Activated T-cell treated with anti-CD3 and anti-CD28 coated beads for 48 hours (primary cell): ENCODE data around the gene TMEM108.

ENCODE experiments used
- DNase-seq: peaks from one replicate; pipeline ENCODE4 v3.0.0-alpha.2; 2020; ENCODE audit warnings: low read depth

TMEM108 gene

DNA sequence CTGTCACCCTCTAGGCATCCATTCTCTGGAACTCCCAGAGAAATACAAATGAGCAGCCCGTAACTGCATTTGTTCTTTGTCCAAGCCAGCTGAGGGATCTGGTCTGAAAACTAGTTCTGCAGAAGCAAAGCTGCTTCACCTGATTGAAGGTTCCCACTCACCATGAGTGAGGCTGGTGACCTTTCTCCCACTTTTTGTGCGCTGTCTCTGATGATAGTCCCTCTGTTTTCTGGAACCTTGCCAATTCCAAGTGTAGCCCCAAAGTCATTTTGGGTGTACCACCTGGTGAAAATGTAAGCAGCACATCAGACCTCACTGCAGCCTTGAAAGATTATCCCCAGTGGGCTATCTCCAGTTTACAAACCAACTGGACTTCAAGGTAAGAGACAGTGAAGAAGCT, 322.3 kb downstream of the TMEM108 start:
- DNase-seq, result no peak

GRCh38 chr3:133361011-133361410, 322.8 kb downstream of the TMEM108 start:
- DNase-seq, result no peak

GRCh38 chr3:133361435-133361834, 323.2 kb downstream of the TMEM108 start:
- no peak for DNase-seq

GRCh38 chr3:133362539-133362938, 324.3 kb downstream of the TMEM108 start:
- DNase-seq, result no peak

DNA sequence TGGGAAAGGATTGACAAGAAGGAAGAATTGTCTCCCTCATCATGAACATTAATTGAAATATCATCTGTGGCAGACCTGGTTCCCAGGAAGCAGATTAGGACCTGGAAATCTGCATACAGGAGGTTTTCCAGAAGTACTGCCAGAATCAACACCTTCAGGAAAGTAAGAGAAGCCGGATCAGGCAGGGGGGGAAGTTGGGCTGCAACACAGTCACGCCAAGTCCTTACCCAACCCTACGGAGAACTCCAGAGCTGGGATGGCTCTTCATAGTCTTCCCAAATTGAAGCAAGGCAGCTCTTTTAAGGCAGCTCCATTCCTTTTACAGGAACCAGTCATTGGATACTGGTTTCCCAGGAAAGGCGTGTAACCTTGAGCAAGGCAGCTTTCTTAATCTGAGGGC, 326.5 kb downstream of the TMEM108 start:
- DNase-seq, result no peak

GRCh38 chr3:133366921-133367320, 328.7 kb downstream of the TMEM108 start:
- no peak for DNase-seq

- no peak for DNase-seq
Measured at GRCh38 chr3:133367403-133367802, 329.2 kb downstream of the TMEM108 start.

GRCh38 chr3:133367956-133368355, 329.8 kb downstream of the TMEM108 start:
- DNase-seq, result no peak

DNA sequence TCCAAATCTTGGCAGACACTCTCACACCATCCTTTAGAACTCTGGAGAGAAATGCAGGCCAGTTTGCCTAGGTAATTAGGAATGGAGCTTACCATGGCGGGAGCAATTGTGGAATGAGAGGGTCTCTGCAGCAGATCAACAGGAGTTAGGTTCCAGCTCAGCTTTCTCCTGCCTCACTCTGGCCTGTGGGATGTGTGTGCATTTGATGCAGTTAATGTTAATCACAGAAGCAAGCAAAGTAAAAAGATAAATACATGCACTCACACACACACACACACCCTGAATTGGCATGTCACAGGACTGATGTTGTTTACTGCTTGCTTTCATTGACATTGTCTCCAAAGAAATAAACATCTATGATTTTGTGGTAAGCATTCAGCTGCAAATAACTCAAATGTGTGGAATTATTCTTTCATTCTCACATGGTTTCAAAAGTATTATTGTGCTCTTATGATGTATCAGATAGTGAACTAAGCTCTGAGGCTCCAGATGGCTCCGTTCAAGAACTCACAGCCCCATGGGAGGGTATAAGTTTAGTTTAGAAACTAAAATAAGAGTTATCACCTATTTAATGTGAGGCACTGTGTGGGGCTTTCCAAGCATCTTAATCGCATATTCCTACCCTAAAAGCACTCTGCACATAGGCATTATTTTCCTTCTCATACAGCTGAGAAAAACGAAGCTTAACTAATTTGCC, 330.3 kb downstream of the TMEM108 start:
- DNase-seq, result no peak

GRCh38 chr3:133369068-133369440, 330.9 kb downstream of the TMEM108 start:
- DNase-seq, result no peak

- DNase-seq, result no peak
Measured at GRCh38 chr3:133371181-133371580, 333.0 kb downstream of the TMEM108 start.

DNA sequence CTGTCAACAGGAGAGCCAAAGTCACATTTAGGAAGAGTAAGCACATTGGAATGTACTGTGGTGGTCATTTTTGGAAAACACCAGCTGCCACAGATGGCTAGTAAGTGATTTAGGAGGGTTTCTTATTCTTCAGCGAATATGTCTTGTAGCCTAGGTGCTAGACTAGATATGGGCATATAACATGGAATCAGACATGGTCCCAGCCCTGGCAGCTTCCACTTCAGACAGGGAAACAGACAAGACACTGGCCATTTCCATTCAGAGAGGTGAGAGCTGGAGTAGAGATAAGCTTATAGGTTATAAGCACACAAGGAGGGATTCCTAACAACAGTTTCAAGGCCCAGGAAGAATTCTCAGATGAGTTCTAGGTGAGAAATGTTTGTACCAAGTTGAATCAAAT, 333.5 kb downstream of the TMEM108 start:
- DNase-seq, result no peak

DNA sequence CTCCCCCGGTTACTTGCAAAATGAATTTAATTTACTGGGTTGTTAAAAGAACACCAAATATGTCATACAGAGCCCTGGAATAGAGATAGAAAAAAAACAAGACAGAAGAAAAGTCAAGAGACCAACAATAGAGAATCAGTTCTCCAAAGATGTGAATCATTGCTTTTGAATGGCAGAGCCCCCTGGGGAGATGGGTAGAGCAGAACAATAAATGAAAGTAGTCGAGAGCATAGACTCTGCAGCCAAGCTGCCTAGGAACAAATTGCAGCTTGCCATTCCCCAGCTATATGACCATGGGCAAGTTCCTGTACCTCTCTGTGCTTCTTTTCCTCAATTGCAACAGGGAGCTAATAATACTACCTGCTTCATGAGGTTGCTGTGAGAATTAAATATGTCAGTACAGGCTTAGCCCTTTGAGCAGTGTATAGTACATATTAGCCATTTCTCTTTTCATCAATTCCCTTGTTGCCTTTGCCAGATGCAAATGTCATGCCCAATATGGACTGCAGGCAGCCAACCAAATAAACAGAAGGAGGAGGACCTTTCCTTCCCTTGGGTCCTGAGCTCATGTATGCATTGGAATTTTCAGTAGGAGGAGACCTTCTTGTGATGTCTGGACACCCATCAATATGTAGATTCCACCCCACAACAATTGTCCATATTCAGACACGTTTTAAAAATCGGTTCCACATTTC, 336.7 kb downstream of the TMEM108 start:
- DNase-seq, result no peak

GRCh38 chr3:133375403-133375745, 337.2 kb downstream of the TMEM108 start:
- no peak for DNase-seq

DNA sequence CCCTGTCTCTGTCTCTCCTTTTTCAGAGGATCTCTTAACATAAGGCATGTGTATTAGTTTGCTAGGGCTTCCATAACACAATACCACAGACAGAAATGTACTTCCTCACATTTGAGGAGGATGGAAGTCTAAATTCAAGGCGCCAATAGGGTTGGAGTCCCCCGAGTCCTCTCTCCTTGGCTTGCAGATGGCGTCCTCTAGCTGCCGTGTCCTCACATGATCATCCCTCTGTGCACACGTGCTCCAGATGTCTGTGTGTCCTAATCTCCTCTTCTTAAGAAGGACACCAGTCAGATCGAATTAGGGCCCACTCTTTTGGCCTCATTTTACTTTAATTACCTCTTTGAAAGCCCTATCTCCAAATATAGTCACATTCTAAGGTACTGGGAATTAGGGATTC, 338.6 kb downstream of the TMEM108 start:
- DNase-seq, result no peak

GRCh38 chr3:133377396-133377795, 339.2 kb downstream of the TMEM108 start:
- DNase-seq, result no peak

DNA sequence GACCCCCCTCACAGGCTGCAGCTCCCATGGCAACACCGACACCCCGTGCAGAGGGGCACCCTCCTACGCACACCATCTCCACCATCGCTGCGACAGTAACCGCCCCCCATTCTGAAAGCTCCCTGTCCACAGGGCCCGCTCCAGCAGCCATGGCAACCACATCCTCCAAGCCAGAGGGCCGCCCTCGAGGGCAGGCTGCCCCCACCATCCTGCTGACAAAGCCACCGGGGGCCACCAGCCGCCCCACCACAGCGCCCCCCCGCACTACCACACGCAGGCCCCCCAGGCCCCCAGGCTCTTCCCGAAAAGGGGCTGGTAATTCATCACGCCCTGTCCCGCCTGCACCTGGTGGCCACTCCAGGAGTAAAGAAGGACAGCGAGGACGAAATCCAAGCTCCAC, 341.7 kb downstream of the TMEM108 start:
- no peak for DNase-seq

GRCh38 chr3:133380481-133381225, 342.5 kb downstream of the TMEM108 start:
- DNase-seq, result no peak

DNA sequence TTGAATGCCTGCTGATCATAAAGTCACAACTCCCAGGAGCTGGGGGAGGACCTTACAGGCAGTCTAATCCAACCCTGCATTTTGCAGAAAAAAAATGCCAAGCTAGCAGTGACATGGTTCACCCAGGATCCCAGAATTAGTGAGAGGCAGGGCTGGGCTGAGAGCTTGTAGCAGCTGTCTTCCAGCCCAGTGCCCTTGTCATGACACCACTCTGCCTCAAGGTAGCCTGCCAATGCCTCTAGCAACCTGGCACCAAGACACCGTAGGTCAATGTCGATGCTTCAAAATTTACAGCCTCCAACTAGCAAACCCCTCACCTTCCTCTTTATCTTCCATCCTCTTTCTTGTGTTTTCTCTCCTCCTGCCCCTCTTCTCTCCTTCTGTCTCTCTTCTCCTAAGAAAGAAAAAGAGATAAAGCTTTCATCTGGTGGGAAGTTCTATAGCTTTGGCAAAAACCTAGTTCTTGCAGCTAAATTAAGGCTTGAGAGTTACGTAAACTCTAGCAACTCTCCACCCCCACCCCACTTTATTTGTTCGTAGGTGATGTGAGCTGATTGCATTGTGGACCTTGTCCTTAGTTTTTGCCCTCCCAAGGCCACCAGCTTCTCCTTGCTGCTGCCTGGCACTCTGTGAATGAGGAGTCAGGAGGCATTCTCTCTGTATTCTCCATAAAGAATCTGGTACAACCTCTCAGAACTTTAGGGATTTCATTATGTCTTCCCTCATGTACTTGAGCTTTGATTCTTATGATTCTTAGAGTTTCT, 343.3 kb downstream of the TMEM108 start:
- no peak for DNase-seq

DNA sequence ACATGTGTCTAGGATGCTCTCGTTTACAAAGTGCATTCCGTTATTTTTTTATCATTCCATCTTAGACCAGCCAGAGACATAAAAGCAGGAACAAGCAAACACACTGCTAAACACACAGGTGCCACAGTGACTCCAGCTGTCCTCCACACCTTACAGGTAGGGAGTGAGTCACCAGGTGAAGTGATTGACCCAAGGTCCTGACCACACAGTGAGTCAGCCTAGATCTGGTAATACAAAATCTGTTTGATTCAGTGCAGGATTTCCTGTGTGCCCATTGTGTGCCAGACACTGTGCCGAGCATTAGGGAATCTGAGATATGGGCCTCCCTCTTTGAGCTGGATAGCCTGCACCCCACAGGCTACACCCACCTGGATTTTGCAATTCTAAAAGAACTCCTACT, 345.0 kb downstream of the TMEM108 start:
- no peak for DNase-seq

GRCh38 chr3:133383741-133384140, 345.6 kb downstream of the TMEM108 start:
- DNase-seq, result no peak

- peak; percentile 28 for DNase-seq
Measured at GRCh38 chr3:133384331-133385027, 346.3 kb downstream of the TMEM108 start.
